HG02973 (cell line): Measurements from ENCODE around the gene ANKRD31.
A peak's percentile ranks its signal among the peaks of the same experiment; 100 is the strongest.

Source experiments
- ATAC-seq: cut with Tn5 transposase; IDR thresholded peaks from one replicate; pipeline ENCODE4 v1.9.1; 2021; ENCODE audit warnings: moderate library complexity; ENCODE audit not compliant: unreplicated experiment

ANKRD31 gene

DNA sequence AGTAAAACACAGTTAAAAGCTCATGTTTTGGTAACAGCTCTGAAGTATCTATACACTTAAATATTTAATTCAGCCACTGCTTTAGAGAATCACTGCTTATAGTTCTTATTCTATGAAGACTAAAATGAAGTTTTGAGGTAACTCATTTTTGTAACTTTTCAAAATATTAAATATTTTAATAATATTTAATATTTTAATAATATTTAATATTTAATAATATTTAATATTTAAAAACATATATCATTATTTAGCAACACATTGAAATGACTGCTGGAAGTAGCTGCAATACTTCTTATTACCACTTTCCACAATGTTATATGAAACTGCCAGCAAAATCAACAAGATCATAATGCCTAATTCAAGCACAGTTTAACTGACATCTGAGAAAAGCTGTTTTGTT is 165.6 kb downstream of the ANKRD31 start:
- no peak for ATAC-seq

DNA sequence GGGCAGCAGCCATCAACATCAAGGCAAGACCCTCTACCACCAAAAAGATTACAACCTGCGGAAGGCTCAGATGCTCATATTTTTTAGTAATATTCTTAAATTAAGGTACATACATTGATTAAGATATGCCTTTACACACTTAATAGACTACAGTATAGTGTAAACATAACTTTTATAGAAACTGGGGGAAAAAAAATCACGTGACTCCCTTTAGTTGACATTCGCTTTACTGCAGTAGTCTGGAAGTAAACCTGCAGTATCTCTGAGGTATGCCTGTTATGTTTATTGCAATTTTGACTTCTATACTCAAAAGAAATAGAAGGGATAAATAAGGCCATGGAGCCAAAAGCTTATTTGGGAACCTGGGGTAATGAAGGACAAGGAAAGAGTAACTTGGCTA is 169.2 kb downstream of the ANKRD31 start:
- ATAC-seq, result no peak

DNA sequence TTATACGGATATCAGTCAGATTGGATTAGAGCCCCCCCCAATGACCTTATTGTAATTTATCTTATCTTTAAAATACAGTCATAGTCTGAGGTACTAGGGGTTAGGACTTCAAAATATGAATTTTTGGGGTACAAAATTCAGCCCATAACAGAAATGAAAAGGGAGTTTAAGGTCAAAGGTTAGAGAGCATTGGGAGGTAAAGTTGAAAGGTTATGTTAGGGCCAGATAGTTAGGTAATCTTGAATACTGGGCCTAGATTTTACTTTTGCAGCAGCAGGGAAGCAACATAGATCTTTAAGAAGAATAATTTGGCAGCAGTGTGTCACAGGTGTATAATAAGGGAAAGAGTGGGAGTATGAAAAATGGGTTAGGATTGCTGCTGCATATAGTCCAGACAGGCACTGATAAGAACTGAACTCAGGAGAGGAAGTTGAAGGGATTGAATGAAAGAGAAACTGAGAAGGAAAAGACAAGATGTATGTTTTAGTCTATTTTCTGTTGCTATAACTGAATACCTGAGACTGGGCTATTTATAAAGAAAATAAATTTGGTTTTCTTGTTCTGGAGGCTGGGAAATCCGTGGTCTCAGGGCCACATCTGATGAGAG is 173.7 kb downstream of the ANKRD31 start:
- no peak for ATAC-seq

DNA sequence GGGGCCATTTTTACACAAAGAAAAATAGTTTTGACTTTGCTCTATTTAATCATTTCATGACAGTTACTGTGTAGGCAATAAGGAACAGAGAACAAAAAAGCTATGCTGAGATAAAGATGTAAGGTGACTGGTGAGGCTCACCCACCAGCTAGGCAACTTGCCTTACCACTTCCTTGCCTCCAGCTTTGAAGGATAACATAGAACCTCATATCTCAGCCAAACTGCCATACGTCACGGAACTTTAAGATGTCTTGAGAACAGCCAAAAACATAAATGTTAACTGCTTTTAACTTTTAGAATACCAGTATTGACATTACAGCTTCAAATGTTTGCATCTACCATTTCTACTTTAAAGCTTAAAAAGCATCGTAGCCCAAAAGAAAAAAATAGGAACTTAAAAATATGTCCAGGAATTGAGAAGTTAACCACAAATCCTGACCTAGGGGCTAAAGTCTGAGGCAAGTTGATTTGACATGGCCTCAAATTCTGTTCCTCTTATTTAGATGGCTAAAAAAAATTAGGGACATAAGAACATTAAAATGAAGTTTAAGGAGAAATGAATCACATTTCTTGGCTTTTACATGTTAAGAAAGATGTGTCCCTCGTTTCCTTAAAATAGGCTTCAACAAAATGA is 176.6 kb downstream of the ANKRD31 start:
- ATAC-seq, result no peak

DNA sequence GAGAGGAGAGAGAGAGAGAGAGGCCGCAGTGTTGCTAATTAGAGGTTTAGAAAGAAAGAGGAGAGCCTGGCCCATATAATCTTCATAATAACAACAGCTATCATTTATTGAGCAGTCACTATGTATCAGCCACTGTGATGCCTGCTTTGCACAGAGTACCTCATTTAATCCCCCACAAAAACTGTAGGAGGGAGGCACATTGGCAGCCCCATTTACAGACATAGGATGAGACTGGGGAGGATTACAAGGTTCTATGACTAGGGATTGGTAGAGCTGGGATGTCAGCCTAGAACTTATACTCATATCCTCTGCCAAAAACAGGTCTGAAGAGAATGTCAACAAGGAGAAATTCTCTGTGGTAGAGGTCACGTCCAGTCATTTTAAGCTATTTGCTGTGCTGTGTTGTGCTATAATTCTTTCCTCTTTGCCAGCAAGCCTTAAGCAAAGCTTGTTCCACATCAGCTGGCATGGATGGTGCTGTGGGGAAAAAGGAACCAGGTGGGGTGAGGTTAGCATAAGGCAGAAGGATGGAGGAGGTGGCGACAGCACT is 177.6 kb downstream of the ANKRD31 start:
- ATAC-seq, result no peak

DNA sequence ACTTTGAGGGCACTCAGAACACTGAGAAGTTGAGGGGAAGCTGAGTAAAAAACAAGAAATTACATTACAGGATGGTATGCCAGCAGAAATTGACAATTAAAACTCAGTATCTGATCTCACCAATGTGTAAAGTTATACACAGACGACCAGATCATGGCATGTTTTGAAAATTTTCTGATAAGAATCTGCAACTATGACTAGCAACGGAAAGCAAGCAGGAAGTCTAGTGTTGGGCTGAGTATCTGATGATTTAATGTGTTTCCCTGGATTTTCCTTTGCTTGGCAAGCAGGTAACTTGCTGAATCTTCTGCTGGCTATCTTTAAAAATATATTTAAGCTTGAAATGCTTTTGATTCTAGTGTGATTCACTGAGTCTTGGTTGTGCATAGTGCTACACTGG is 179.1 kb downstream of the ANKRD31 start:
- ATAC-seq, result no peak

DNA sequence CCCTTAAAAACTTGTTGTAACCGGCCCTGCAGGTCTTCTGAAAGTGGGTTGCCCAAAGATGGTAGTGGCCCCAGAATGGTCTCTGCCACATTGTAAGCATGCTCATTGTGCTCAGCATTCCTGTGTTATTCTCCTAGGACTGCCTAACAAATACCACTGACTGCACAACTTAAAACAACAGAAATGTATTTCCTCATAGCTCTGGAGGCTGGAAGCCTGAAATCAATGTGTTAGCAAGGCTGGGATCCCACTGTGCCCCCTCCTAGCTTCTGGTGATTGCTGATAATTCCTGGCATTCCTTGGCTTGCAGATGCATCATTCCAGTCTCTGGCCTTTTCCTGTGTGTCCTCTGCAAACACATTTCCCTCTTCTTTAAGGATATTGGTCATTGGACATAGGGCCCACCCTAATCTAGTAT is 180.9 kb downstream of the ANKRD31 start:
- no peak for ATAC-seq

DNA sequence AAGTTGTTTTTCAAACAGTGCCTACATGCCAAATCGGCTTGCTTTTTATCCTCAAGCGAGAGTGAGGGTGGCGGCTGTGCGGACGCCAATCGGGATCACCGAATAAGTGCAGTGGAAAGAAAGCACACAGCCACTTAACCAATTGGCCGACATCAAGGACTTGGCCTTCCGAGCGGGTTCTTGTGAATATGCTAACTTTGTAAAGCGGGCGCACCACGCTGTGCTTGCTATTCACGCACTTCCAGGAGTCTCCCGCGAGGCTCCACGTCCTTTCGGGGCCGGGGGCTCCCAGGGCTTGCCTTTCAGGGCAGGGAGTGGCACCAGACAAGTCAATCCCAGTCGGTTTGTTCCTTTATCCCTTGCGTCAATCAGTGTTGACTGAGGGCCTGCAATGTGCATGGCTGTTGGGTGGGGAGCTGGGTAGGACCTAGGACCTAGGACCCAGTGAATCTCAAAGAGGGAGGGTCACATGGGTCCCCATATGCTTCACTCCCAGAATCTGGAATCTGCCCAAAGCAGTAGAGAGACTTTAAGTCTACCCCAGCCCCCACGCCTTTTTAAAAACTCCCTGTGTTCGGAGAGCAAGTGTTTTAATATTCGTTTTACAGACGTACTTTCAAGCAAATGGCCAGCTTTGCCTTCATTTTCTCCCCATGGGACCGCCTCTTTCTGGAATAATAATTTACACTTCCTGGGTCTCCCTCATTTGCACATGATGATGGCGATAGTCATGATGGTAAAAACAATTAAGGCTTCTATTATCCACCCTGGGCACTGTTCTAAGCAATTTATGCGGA is 182.3 kb downstream of the ANKRD31 start:
- ATAC-seq, result no peak

DNA sequence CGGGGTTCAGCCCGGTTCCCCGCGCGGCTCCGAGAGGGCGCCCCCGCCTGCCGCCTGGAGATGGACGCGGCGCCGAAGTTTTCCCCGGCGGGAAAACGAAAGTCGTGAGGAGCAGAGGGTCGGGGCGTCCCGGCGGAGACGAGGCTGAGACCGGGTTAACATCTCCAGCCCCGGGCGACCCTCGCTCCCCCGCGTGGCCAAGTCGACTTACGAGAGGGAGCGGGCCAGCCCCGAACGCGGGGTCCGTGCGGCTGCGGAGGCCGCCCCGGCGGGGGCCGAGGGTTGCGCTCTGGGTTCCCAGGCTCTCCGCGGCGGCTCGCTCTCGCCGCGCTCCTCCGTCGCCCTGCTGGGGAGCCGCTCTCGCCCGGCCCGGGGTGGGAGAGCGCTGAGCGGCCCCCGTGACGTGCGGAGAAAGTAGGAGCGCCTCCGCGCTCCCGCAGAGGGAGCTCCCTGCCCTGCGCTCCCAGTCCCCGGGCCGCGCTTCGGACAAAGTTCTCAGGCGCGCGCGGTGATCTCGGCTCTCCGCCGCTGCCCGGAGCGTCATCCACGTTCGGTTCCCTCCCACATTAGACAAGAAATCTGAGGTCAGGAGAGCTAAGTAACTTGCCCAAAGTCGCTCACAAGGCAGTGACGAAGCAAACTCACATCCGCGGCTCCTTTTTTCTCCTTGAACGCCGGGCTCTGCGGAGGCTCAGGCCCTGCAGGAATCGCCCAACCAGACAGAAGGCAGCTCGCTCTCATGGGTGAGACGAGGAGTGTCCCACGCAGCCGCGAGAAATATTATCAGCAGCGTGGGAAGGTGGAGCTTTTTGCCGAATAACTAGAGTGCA is 183.2 kb downstream of the ANKRD31 start:
- ATAC-seq, result no peak

DNA sequence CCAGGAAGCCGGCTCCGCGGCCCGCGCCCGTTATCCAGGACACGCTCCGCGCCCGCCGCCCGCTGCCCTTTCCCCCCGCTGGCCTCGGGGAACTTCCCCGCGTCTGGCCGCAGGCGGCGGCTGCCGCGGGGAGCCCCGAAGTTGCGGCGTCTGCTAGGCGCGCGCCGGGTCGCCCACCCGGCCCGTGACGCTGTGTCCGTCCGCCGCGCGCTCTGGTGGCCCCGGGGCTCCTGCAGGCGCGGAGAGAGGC is 183.7 kb downstream of the ANKRD31 start:
- no peak for ATAC-seq

DNA sequence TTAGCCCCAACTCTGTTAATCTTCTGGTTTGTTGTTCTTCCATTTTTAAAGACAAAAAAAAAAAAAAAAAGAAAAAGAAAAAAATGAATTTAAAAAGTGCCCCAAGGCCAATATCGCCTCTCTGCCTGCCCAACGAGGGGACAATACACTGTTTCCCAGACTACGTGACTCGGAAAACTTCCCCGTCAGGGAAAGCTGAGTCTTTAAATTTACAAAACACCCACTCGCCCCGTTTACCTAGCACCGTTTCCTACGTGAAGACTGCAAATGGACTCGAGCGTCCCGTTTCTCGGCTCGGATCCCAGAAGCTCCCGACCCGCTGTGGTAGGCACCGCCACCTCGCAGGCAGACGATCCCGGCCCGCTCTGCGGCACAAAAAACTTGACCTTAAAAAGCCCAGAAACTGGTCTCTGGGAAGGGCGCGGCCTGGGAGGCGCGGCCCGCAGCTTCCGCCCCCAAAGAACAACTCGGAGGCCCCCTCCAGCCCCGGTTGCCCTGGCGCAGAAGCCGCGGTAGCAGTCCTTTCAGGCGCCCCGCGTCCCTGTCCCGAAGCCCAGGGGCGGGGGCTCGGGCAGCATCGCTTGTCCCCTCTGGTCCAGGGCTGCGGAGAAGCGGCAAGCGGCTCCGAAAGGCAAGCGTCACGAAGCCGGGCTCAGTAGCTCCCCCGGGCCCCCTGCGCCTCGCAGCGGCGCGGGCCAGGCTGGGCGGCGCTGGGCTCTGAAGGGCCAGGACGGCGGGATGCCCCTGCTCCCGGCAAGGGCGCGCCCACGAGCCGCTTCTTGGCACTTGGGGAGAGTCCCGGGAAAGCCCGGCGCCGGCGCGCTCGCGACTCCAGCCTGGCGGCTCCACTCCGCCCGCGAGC is 184.3 kb downstream of the ANKRD31 start, which contains the start of gene GCNT4:
TSS of gene GCNT4 (minus strand) at position 367 of the 862 bp plus-strand sequence. CDS start 22,521 bp downstream, outside the sequence.
- no peak for ATAC-seq

DNA sequence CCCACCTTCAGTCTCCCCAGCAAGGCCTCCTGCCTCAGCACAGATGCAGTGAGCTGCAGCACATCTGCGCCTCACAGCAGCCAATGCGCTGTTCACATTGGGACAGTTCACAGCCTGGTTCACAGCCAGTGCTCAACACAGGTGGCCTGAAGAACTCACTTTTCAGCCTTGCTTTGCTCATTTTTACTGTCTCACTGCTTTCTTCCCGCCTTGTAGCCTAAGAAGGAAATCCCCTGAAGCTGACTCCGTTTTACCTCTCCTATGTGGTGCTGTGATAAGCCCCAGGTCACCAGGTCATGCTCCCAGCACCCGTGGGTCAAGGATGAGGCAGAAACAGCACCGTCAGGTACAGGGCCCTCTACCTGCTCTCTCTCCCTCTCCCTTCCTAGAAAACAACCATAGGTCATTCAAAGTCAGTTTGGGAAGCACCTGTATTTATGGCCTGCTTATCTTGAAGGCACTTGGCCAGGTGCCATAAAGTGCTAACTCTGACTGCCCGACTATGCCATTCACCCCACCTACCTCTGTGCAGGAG is 185.4 kb downstream of the ANKRD31 start:
- no peak for ATAC-seq

DNA sequence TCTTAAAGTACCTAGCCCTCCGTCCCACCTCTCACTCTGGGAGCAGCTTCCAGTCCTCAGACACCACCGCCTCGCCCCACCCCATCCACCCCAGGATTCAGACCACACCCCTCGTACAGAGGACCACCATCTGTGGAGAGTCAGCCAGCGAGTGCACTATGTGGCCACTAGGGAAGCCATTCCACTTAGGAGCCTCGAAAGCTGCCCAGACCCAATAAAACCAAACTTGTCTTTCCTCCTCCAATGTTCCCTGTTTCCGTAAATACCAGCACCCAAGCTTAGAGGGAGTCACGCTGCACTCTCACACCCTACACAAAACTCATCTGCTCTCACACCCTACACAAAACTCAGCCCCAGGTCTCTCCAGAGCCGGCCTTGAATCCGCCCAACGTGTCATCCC is 186.3 kb downstream of the ANKRD31 start:
- ATAC-seq, result no peak

DNA sequence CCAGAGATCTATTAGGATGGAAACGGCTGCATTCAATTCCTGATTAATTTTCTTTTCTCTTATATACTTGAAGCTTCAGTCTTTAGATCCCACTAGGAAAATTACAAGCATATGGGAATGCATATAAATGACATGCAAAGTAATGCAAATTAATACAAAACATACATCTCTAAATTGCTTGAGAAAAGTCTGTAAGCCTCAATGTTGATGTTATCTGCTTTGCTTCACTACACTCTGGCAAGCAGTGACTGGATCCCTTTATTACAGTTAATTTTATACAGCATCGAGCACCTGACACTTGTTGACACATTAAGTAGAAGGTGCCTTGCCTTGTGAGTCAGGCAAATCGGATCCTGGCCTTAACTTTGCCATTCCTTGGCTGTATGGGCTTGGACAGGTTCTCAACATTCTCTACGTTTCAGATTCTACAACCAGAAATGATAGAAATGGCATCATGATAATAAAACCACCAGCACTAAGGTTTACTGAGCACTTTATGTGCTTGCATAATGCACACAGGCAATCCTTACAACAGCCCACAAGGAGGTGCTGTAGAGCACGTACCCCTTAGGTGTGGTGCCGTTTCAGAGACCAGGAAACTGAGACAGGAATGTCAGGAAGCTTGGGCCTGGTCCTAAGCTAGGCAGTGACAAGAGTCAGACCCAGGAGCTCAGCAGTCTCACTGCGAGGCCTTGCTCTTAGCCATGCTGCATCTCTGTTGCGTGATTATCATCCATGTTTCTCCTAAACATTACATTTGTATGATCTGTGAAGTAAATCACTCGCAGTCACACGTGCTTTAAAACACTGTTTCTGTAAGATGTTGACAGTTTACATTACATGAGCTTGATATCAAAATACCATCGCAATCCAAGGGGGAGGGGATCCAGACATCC is 187.0 kb downstream of the ANKRD31 start:
- no peak for ATAC-seq

DNA sequence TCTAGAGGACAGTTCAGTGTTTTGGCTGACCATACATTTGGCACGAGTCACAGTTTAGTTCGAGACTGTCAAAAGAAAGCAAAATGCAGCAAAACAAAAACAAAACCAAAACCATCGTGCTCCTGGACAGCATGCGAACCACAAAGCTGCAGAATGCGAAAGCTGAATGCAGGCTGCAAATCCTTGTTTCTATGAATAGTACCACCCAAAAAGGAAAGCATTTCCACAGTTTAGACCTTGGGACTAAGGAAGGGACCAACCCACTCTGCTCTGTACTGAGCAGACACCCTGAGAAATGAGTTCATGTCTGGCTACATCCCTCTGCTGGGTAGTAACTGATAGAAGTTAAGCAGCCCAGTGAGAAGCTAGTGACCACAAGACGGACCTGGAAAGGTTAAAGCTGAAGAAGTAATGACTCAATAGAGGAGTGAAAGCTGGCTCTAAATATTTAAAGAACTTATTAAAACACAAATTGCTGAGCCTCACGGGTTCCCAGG is 188.2 kb downstream of the ANKRD31 start:
- ATAC-seq, result peak; percentile 53

DNA sequence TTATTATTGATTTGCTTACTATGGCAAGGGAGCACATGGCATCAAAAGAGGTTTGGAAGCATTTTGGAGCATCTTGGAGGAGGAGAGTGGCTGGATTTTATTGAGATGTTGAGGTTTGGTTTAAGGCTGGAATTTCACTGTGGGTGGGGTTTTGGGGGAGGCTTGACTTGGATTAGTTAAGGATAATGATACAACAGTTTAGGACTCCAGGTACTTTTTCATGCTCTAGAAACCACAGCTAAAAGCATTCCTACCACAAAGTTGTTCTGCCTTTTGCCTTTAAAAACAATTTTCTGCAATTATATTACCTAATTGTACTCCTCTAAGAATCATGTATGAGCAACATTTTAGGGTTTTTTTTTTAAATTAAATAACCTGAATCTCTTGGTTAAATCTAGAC is 189.3 kb downstream of the ANKRD31 start:
- ATAC-seq, result no peak

DNA sequence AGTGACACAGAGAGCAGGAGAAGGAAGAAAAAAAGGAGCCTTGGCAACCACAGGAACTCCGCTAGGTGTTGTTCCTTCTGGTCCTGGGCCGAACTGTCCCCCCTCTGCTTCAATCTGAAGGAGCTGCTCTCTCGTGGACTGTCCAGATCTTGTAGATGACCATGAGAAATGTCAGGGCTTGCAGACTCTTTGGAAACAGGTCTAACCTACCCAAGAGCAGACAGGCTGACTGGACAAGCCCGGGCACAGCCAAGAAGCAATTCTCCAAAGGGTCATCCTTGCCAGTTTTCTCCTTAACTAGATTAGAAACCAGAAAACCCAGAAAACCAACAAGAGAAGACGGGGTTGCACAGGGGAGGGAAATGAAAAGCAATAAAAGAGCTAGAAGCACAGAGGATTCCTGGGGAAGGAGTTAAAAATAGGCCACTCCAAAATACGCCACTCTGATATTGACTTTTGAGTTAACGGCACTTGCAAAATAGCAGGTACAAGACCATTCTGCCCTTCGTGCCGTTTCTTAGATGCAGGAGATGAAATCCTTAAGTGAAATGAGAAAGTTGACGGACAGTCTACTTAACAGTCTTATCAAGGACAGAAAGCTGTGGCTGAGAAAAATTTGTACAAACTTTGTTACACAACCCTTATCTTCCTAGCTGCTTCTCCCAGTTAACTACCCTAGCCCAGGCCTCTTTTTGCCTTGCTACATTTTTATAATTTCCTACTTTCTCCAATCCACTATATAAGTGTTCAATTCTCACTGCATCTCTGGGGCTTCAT is 190.1 kb downstream of the ANKRD31 start:
- no peak for ATAC-seq

DNA sequence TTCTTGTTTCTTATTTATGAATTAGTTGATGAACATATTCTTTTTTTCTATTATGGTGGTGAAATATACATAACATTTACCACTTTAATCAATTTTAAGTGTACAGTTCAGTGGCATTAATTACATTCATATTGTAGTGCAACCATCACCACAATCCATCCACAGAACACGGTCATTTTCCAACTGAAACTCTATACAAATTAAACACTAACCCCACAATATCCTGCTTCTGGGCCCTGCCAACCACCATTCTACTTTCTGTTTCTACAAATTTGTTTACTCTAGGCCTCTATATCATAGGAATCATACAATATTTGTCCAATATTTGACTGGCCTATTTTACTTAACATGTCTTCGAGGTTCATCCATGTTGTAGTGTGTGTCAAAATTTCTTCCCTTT is 191.6 kb downstream of the ANKRD31 start:
- ATAC-seq, result no peak
